ENCODE results near the gene MCM8. TPM values are rescaled to one million over a fixed set of nuclear protein-coding genes. Genes with fewer than 3 reads are reported as not detected.
A peak's percentile ranks its signal among the peaks of the same experiment; 100 is the strongest.

MCM8 gene
- total and polyA plus RNA-seq, 4 donors = 1.6 to 4.7 (median 4.1) TPM

- 90 to 93% methylated on average over 1 of the region's 1 CpG for WGBS, 2 donors
- no peak overlapping the region for H3K4me3 ChIP-seq (ENCODE audit: low read length in 2 of 2)
- ATAC-seq (ENCODE audit: low FRiP score) (no peak), DNase-seq (no peak)
- no peak overlapping the region for H3K27ac ChIP-seq (ENCODE audit: low read depth in 1 of 2, low read length in 2 of 2)
- intact Hi-C loops (cut with DNase I) = no loop called here
- H3K27me3 ChIP-seq (ENCODE audit: control insufficient read depth in 1 of 2, insufficient read depth in 2 of 2, low read length in 1 of 2) = no peaks in the 10 kb centered on the region
- H3K4me1 ChIP-seq (ENCODE audit: control insufficient read depth in 1 of 2, insufficient read depth in 2 of 2, low read length in 2 of 2) = peaks cover under 1 to 3% of the 10 kb centered on the region in 2 donors
- peaks cover 0 to 9% of the 10 kb centered on the region in 2 donors for H3K36me3 ChIP-seq (ENCODE audit: control insufficient read depth in 1 of 2, insufficient read depth in 2 of 2, low read length in 1 of 2)
- no peaks in the 10 kb centered on the region for H3K9me3 ChIP-seq (ENCODE audit: control insufficient read depth, low read length)
Measured at GRCh38 chr20:6037082-6037481, 86.6 kb downstream of the MCM8 start.

- H3K4me1 ChIP-seq (ENCODE audit: control insufficient read depth in 1 of 2, insufficient read depth in 2 of 2, low read length in 2 of 2) = peaks cover 0 to 3% of the 10 kb centered on the region in 2 donors
- no peaks in the 10 kb centered on the region for H3K27me3 ChIP-seq (ENCODE audit: control insufficient read depth in 1 of 2, insufficient read depth in 2 of 2, low read length in 1 of 2)
- no peak overlapping the region for H3K27ac ChIP-seq (ENCODE audit: low read depth in 1 of 2, low read length in 2 of 2)
- DNase-seq (no peak), ATAC-seq (ENCODE audit: low FRiP score) (no peak)
- 74 to 79% methylated on average over 3 of the region's 3 CpGs for WGBS, 2 donors
- intact Hi-C loops (cut with DNase I) = no loop called here
- no peaks in the 10 kb centered on the region for H3K9me3 ChIP-seq (ENCODE audit: control insufficient read depth, low read length)
- no peak overlapping the region for H3K4me3 ChIP-seq (ENCODE audit: low read length in 2 of 2)
- H3K36me3 ChIP-seq (ENCODE audit: control insufficient read depth in 1 of 2, insufficient read depth in 2 of 2, low read length in 1 of 2) = peaks cover 0 to 9% of the 10 kb centered on the region in 2 donors
Measured at GRCh38 chr20:6038256-6038655, 87.8 kb downstream of the MCM8 start.

- ATAC-seq (ENCODE audit: low FRiP score) = no peak
- H3K4me3 ChIP-seq (ENCODE audit: low read length in 2 of 2) = no peak overlapping the region
- no peak overlapping the region for H3K27ac ChIP-seq (ENCODE audit: low read depth in 1 of 2, low read length in 2 of 2)
- H3K27me3 ChIP-seq (ENCODE audit: control insufficient read depth in 1 of 2, insufficient read depth in 2 of 2, low read length in 1 of 2) = no peaks in the 10 kb centered on the region
- WGBS, 2 donors = 80 to 83% methylated on average over 5 of the region's 5 CpGs
- intact Hi-C loops (cut with DNase I) = no loop called here
- H3K36me3 ChIP-seq (ENCODE audit: control insufficient read depth in 1 of 2, insufficient read depth in 2 of 2, low read length in 1 of 2) = peaks cover 0 to 9% of the 10 kb centered on the region in 2 donors
- H3K9me3 ChIP-seq (ENCODE audit: control insufficient read depth, low read length) = no peaks in the 10 kb centered on the region
- no peaks in the 10 kb centered on the region for H3K4me1 ChIP-seq (ENCODE audit: control insufficient read depth in 1 of 2, insufficient read depth in 2 of 2, low read length in 2 of 2)
- no peak for DNase-seq
Measured at GRCh38 chr20:6039766-6040165, 89.3 kb downstream of the MCM8 start.

- intact Hi-C loops (cut with DNase I) = no loop called here
- no peak overlapping the region for H3K4me3 ChIP-seq (ENCODE audit: low read length in 2 of 2)
- H3K36me3 ChIP-seq (ENCODE audit: control insufficient read depth in 1 of 2, insufficient read depth in 2 of 2, low read length in 1 of 2) = peaks cover 0 to 9% of the 10 kb centered on the region in 2 donors
- H3K27ac ChIP-seq (ENCODE audit: low read depth in 1 of 2, low read length in 2 of 2) = no peak overlapping the region
- no peak for DNase-seq
- H3K9me3 ChIP-seq (ENCODE audit: control insufficient read depth, low read length) = no peaks in the 10 kb centered on the region
- H3K4me1 ChIP-seq (ENCODE audit: control insufficient read depth in 1 of 2, insufficient read depth in 2 of 2, low read length in 2 of 2) = no peaks in the 10 kb centered on the region
- 90 to 94% methylated on average over 8 of the region's 8 CpGs for WGBS, 2 donors
- no peaks in the 10 kb centered on the region for H3K27me3 ChIP-seq (ENCODE audit: control insufficient read depth in 1 of 2, insufficient read depth in 2 of 2, low read length in 1 of 2)
- no peak for ATAC-seq (ENCODE audit: low FRiP score)
Measured at GRCh38 chr20:6040540-6040939, 90.1 kb downstream of the MCM8 start.

GRCh38 chr20:6040958-6041807 lies 90.7 kb downstream of the MCM8 start:
- 71 to 76% methylated on average over 67 of the region's 67 CpGs for WGBS, 2 donors
- Histone ChIP-seq H3K36me3 (ENCODE audit: control insufficient read depth in 1 of 2, insufficient read depth in 2 of 2, low read length in 1 of 2) (peaks cover 0 to 9% of the 10 kb centered on the region in 2 donors), H3K4me3 (ENCODE audit: low read length in 2 of 2) (no peak overlapping the region), H3K27me3 (ENCODE audit: control insufficient read depth in 1 of 2, insufficient read depth in 2 of 2, low read length in 1 of 2) (no peaks in the 10 kb centered on the region), H3K9me3 (ENCODE audit: control insufficient read depth, low read length) (no peaks in the 10 kb centered on the region), H3K27ac (ENCODE audit: low read depth in 1 of 2, low read length in 2 of 2) (no peak overlapping the region), H3K4me1 (ENCODE audit: control insufficient read depth in 1 of 2, insufficient read depth in 2 of 2, low read length in 2 of 2) (no peaks in the 10 kb centered on the region)
- DNase-seq = no peak
- intact Hi-C loops (cut with DNase I) = no loop called here
- ATAC-seq (ENCODE audit: low FRiP score) = peak; percentile 23

- intact Hi-C loops (cut with DNase I) = no loop called here
- Histone ChIP-seq H3K27me3 (ENCODE audit: control insufficient read depth in 1 of 2, insufficient read depth in 2 of 2, low read length in 1 of 2) (no peaks in the 10 kb centered on the region), H3K27ac (ENCODE audit: low read depth in 1 of 2, low read length in 2 of 2) (no peak overlapping the region), H3K36me3 (ENCODE audit: control insufficient read depth in 1 of 2, insufficient read depth in 2 of 2, low read length in 1 of 2) (peaks cover 0 to 8% of the 10 kb centered on the region in 2 donors), H3K4me1 (ENCODE audit: control insufficient read depth in 1 of 2, insufficient read depth in 2 of 2, low read length in 2 of 2) (no peaks in the 10 kb centered on the region), H3K9me3 (ENCODE audit: control insufficient read depth, low read length) (no peaks in the 10 kb centered on the region), H3K4me3 (ENCODE audit: low read length in 2 of 2) (no peak overlapping the region)
- DNase-seq (no peak), ATAC-seq (ENCODE audit: low FRiP score) (peak; percentile 44)
- WGBS, 2 donors = 83 to 89% methylated on average over 26 of the region's 26 CpGs
Measured at GRCh38 chr20:6041808-6042265, 91.4 kb downstream of the MCM8 start.

- DNase-seq = no peak
- no peaks in the 10 kb centered on the region for H3K27me3 ChIP-seq (ENCODE audit: control insufficient read depth in 1 of 2, insufficient read depth in 2 of 2, low read length in 1 of 2)
- intact Hi-C loops (cut with DNase I) = no loop called here
- no peak overlapping the region for H3K4me3 ChIP-seq (ENCODE audit: low read length in 2 of 2)
- 66 to 72% methylated on average over 2 of the region's 2 CpGs for WGBS, 2 donors
- ATAC-seq (ENCODE audit: low FRiP score) = no peak
- no peak overlapping the region for H3K27ac ChIP-seq (ENCODE audit: low read depth in 1 of 2, low read length in 2 of 2)
- no peaks in the 10 kb centered on the region for H3K9me3 ChIP-seq (ENCODE audit: control insufficient read depth, low read length)
- no peaks in the 10 kb centered on the region for H3K4me1 ChIP-seq (ENCODE audit: control insufficient read depth in 1 of 2, insufficient read depth in 2 of 2, low read length in 2 of 2)
- peaks cover 0 to 3% of the 10 kb centered on the region in 2 donors for H3K36me3 ChIP-seq (ENCODE audit: control insufficient read depth in 1 of 2, insufficient read depth in 2 of 2, low read length in 1 of 2)
Measured at GRCh38 chr20:6044115-6044514, 93.7 kb downstream of the MCM8 start.

GRCh38 chr20:6045566-6045965 lies 95.1 kb downstream of the MCM8 start:
- no peak overlapping the region for H3K27ac ChIP-seq (ENCODE audit: low read depth in 1 of 2, low read length in 2 of 2)
- H3K36me3 ChIP-seq (ENCODE audit: control insufficient read depth in 1 of 2, insufficient read depth in 2 of 2, low read length in 1 of 2) = peaks cover 0 to 3% of the 10 kb centered on the region in 2 donors
- ATAC-seq (ENCODE audit: low FRiP score) (no peak), DNase-seq (no peak)
- H3K9me3 ChIP-seq (ENCODE audit: control insufficient read depth, low read length) = no peaks in the 10 kb centered on the region
- no peaks in the 10 kb centered on the region for H3K4me1 ChIP-seq (ENCODE audit: control insufficient read depth in 1 of 2, insufficient read depth in 2 of 2, low read length in 2 of 2)
- no peak overlapping the region for H3K4me3 ChIP-seq (ENCODE audit: low read length in 2 of 2)
- H3K27me3 ChIP-seq (ENCODE audit: control insufficient read depth in 1 of 2, insufficient read depth in 2 of 2, low read length in 1 of 2) = no peaks in the 10 kb centered on the region
- intact Hi-C loops (cut with DNase I) = no loop called here

- H3K27me3 ChIP-seq (ENCODE audit: control insufficient read depth in 1 of 2, insufficient read depth in 2 of 2, low read length in 1 of 2) = no peaks in the 10 kb centered on the region
- ATAC-seq (ENCODE audit: low FRiP score) (no peak), DNase-seq (no peak)
- H3K4me3 ChIP-seq (ENCODE audit: low read length in 2 of 2) = no peak overlapping the region
- no peak overlapping the region for H3K27ac ChIP-seq (ENCODE audit: low read depth in 1 of 2, low read length in 2 of 2)
- 58 to 86% methylated on average over 1 of the region's 1 CpG for WGBS, 2 donors
- H3K9me3 ChIP-seq (ENCODE audit: control insufficient read depth, low read length) = no peaks in the 10 kb centered on the region
- no peaks in the 10 kb centered on the region for H3K36me3 ChIP-seq (ENCODE audit: control insufficient read depth in 1 of 2, insufficient read depth in 2 of 2, low read length in 1 of 2)
- intact Hi-C loops (cut with DNase I) = no loop called here
- H3K4me1 ChIP-seq (ENCODE audit: control insufficient read depth in 1 of 2, insufficient read depth in 2 of 2, low read length in 2 of 2) = no peaks in the 10 kb centered on the region
Measured at GRCh38 chr20:6046432-6046831, 96.0 kb downstream of the MCM8 start.

Data from aorta (tissue), 5 donors.